ENCODE results near the gene TSPEAR.

TSPEAR gene

GRCh38 chr21:44709426-44710293 is 1.7 kb downstream of the TSPEAR start:
- no peak overlapping the region for H3K27ac Mint-ChIP-seq
- no peak for DNase-seq
- peaks cover 29 to 36% of the 10 kb centered on the region in 2 donors for H3K4me1 Mint-ChIP-seq (ENCODE audit: low read depth in 2 of 2)
- H3K4me3 Mint-ChIP-seq: peak overlapping the region; percentile 60 to 71
- H3K27me3 Mint-ChIP-seq: peaks cover 93 to 100% of the 10 kb centered on the region in 2 donors
- H3K9me3 Mint-ChIP-seq: peaks cover 0 to 4% of the 10 kb centered on the region in 2 donors
- ATAC-seq (replicated peaks): peak; percentile 62
- no peaks in the 10 kb centered on the region for H3K36me3 Mint-ChIP-seq (ENCODE audit: insufficient read depth)

- Mint-ChIP-seq H3K4me3 (peak overlapping the region; percentile 60 to 71), H3K27ac (no peak overlapping the region), H3K9me3 (peaks cover 0 to 4% of the 10 kb centered on the region in 2 donors), H3K4me1 (ENCODE audit: low read depth in 2 of 2) (peaks cover 29 to 35% of the 10 kb centered on the region in 2 donors), H3K27me3 (peaks cover 92 to 100% of the 10 kb centered on the region in 2 donors), H3K36me3 (ENCODE audit: insufficient read depth) (no peaks in the 10 kb centered on the region)
- ATAC-seq (replicated peaks): no peak
- no peak for DNase-seq
Observed at GRCh38 chr21:44708866-44709425, 2.4 kb downstream of the TSPEAR start.

- Mint-ChIP-seq H3K9me3 (peaks cover 0 to 4% of the 10 kb centered on the region in 2 donors), H3K27ac (no peak overlapping the region), H3K27me3 (peaks cover 86 to 100% of the 10 kb centered on the region in 2 donors), H3K36me3 (ENCODE audit: insufficient read depth) (no peaks in the 10 kb centered on the region), H3K4me1 (ENCODE audit: low read depth in 2 of 2) (peaks cover 29 to 35% of the 10 kb centered on the region in 2 donors), H3K4me3 (peak overlapping the region; percentile 4 to 8)
- ATAC-seq (replicated peaks) (no peak), DNase-seq (no peak)
Observed at GRCh38 chr21:44708213-44708865, 3.0 kb downstream of the TSPEAR start.

GRCh38 chr21:44706706-44707581 is 4.4 kb downstream of the TSPEAR start:
- Mint-ChIP-seq H3K4me1 (ENCODE audit: low read depth in 2 of 2) (peaks cover 32 to 35% of the 10 kb centered on the region in 2 donors), H3K36me3 (ENCODE audit: insufficient read depth) (no peaks in the 10 kb centered on the region), H3K27me3 (peaks cover 90 to 100% of the 10 kb centered on the region in 2 donors), H3K9me3 (peaks cover 0 to 4% of the 10 kb centered on the region in 2 donors), H3K27ac (no peak overlapping the region), H3K4me3 (peak overlapping the region in 1 of 2 donors; percentile 8)
- DNase-seq: no peak
- no peak for ATAC-seq (replicated peaks)

GRCh38 chr21:44706026-44706705 is 5.2 kb downstream of the TSPEAR start:
- ATAC-seq (replicated peaks) (no peak), DNase-seq (no peak)
- peaks cover 0 to 4% of the 10 kb centered on the region in 2 donors for H3K9me3 Mint-ChIP-seq
- H3K4me1 Mint-ChIP-seq (ENCODE audit: low read depth in 2 of 2): peaks cover 31 to 32% of the 10 kb centered on the region in 2 donors
- H3K27me3 Mint-ChIP-seq: peaks cover 88 to 100% of the 10 kb centered on the region in 2 donors
- no peaks in the 10 kb centered on the region for H3K36me3 Mint-ChIP-seq (ENCODE audit: insufficient read depth)
- no peak overlapping the region for H3K27ac Mint-ChIP-seq
- peak overlapping the region in 1 of 2 donors; percentile 18 for H3K4me3 Mint-ChIP-seq

- Mint-ChIP-seq H3K36me3 (ENCODE audit: insufficient read depth) (no peaks in the 10 kb centered on the region), H3K9me3 (peaks cover 0 to 4% of the 10 kb centered on the region in 2 donors), H3K27me3 (peaks cover 88 to 100% of the 10 kb centered on the region in 2 donors), H3K27ac (no peak overlapping the region), H3K4me3 (no peak overlapping the region), H3K4me1 (ENCODE audit: low read depth in 2 of 2) (peaks cover 20 to 25% of the 10 kb centered on the region in 2 donors)
- DNase-seq: no peak
- ATAC-seq (replicated peaks): no peak
Observed at GRCh38 chr21:44704636-44705001, 6.8 kb downstream of the TSPEAR start.

GRCh38 chr21:44703731-44704635 is 7.4 kb downstream of the TSPEAR start:
- ATAC-seq (replicated peaks) (no peak), DNase-seq (no peak)
- Mint-ChIP-seq H3K27me3 (peaks cover 86 to 100% of the 10 kb centered on the region in 2 donors), H3K9me3 (peaks cover 0 to 4% of the 10 kb centered on the region in 2 donors), H3K4me3 (no peak overlapping the region), H3K27ac (no peak overlapping the region), H3K36me3 (ENCODE audit: insufficient read depth) (no peaks in the 10 kb centered on the region), H3K4me1 (ENCODE audit: low read depth in 2 of 2) (peaks cover 16 to 19% of the 10 kb centered on the region in 2 donors)

GRCh38 chr21:44702973-44703730 is 8.2 kb downstream of the TSPEAR start:
- Mint-ChIP-seq H3K9me3 (peaks cover 0 to 4% of the 10 kb centered on the region in 2 donors), H3K4me3 (no peak overlapping the region), H3K36me3 (ENCODE audit: insufficient read depth) (no peaks in the 10 kb centered on the region), H3K27ac (no peak overlapping the region), H3K27me3 (peaks cover 85 to 100% of the 10 kb centered on the region in 2 donors), H3K4me1 (ENCODE audit: low read depth in 2 of 2) (peaks cover 13 to 18% of the 10 kb centered on the region in 2 donors)
- ATAC-seq (replicated peaks) (no peak), DNase-seq (no peak)

GRCh38 chr21:44702111-44702972 is 9.0 kb downstream of the TSPEAR start:
- no peak overlapping the region for H3K27ac Mint-ChIP-seq
- H3K4me1 Mint-ChIP-seq (ENCODE audit: low read depth in 2 of 2): peaks cover 17 to 19% of the 10 kb centered on the region in 2 donors
- H3K4me3 Mint-ChIP-seq: no peak overlapping the region
- no peak for ATAC-seq (replicated peaks)
- peaks cover 0 to 4% of the 10 kb centered on the region in 2 donors for H3K9me3 Mint-ChIP-seq
- no peaks in the 10 kb centered on the region for H3K36me3 Mint-ChIP-seq (ENCODE audit: insufficient read depth)
- peaks cover 85 to 100% of the 10 kb centered on the region in 2 donors for H3K27me3 Mint-ChIP-seq
- DNase-seq: no peak

GRCh38 chr21:44701541-44701940 is 9.8 kb downstream of the TSPEAR start:
- no peak for DNase-seq
- H3K4me1 Mint-ChIP-seq (ENCODE audit: low read depth in 2 of 2): peaks cover 17 to 21% of the 10 kb centered on the region in 2 donors
- no peak overlapping the region for H3K4me3 Mint-ChIP-seq
- H3K27me3 Mint-ChIP-seq: peaks cover 86 to 100% of the 10 kb centered on the region in 2 donors
- no peaks in the 10 kb centered on the region for H3K36me3 Mint-ChIP-seq (ENCODE audit: insufficient read depth)
- ATAC-seq (replicated peaks): no peak
- H3K9me3 Mint-ChIP-seq: peaks cover 0 to 4% of the 10 kb centered on the region in 2 donors
- H3K27ac Mint-ChIP-seq: no peak overlapping the region

Measured in effector memory CD8-positive, alpha-beta T cell (primary cell).